NCI-H2196 treated with DMSO at 0.1 percent for 48 hours (cell line): ENCODE measurements around the gene NAA10.

Experiments used
- DNase-seq: peaks from one replicate; lab custom pipeline; 2025; ENCODE audit not compliant: unreplicated experiment; lab: John Stamatoyannopoulos, UW

The NAA10 gene

DNA sequence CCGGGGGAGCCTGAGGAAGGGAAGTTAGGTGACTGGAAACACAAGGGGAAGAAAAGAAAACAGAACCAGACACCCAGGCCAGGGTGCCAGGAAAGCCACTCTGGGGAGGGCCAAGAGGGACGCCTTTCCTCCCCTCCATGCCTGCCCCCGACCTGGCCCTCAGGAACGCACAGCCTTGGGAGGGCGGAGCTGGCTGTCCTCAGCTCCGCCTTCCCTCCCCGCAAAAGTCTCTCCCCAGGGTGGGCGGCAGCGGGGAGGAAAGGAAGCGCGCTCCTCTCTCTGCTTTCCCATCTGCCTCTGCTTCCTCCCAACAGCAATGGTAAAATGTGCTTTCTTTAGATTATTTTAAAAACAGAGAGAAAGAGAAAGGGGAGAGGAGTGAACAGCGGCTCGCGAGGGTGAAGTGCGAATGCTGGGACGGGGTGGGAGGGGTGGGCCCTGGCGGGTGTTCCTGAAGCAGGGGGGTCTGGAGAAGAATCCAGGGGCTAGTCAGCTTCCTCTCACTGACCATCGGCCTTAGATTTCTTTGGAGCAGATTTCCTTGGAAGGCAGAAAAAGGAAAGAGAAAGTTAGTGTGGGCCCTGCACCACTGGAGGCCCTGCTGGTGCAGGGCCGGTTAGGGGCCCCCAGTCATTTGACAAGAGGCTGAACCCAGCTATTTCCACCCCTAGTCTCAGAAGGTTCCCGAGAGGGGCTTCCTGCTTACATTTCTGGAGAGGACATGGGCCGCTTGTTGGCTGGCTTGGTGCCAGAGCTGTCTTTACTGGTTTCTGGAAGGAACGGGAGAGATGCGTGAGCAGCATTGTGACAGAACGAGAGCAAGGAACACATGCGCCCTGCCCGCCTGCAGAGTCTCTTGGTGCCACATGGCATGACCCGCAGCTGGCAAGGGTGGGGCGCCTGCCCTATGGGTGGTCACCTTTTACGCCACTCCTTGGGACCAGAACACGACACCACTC, 14.3 kb upstream of the NAA10 start:
- no peak for DNase-seq

DNA sequence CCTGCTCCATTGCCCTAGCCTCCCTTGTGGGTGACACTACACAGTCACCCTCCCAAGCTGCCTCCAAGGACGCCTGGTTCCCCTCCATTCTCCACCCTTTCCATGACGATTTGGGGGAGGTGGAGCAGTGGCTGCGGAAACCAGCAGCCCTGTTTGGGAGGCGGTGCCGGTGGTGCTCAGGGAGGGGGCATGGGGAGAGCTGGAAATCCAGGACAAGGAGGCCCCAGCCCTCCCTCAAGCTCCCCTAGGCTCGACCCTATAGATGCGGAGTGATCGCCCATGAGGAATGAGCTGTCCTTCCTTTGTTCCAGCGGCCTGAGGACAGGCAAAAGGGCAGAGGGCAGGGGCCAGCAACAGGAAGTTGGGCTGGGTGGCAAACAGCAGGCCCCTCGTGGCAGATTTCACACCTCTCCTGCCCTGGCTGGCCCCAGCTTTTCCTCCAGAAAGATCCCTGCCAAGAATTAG, 13.2 kb upstream of the NAA10 start:
- no peak for DNase-seq

DNA sequence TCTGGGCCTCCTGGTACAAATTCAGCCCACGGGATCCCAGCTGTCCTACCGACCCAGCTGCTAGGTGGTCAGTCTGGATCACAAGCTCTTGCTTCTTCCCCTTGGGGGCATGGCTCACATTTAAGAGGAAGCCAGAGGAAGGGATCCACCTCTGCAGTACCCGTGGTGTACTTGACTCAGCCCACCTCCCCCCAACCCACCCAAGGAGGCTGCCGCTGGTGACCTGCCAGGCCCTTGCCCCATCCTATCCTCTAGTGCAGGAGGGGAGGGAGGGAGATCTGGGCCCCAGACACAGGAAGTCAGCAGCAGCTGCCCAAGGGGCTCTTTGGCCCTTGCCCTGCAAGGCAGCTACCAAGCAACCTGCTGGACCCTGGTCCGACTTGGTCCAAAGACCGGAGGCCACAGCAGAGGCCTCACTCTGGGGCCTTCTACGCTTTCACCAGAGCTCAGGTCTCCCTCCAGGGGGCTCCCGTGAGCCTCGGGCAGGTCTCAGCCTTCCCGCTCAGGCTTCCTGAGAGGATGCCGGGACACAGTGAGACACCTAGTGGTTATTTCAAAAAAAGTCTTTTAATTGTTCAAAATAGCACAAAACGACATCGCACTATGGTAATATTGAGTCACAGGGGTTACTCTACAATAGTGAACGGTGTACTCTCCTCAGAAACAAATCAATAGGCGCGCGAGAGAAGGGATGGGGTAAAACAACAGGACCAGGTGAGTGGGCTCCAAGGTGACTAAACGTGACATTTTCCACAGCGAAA, 12.4 kb upstream of the NAA10 start:
- DNase-seq = peak; percentile 31

DNA sequence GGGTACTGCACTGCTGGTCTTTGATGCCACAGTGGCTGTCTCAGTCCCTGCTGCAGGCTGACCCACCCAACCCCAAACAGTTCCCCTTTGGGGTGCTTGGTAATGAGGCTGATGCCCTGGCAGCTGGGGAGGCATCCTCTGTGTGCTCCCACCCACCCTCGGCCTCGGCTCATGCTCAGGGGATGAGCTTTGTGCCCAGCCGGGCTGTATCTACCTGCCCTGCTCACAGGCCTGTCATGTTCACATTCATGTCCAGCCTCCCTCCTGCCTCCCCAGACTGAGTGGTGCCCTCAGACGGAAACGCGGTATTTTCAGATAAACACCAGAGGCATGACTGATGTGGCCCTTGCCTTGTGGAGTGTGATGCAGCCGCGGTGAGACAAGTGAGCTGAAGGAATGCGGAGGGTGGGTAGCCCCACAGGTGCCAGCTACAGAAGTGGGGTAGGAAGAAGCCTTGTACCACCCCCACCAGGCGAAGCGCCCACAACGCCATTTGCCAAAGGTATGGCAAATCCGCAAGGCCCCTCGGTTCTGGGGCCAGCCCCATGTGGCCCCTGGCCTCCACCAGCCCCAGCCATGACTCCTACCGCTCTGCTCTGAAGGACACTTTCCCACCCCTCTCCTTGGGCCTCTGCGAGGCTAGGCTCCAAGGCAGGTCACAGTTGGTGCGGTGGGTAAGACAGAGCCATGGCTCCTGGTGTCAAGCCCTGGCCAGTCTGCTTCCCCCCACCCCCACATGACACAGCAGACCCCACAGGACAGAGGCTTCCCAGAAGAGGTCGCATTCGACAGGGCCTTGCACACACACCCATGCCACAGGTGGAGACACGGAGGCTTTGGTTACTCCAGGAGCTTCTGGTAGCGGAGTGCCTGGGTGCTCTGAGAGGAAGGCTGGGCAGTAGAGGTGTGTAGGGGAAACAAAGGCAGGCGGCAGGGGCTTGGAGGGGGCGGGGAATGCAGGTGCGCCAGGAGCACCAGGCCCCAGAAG, 11.4 kb upstream of the NAA10 start:
- no peak for DNase-seq

DNA sequence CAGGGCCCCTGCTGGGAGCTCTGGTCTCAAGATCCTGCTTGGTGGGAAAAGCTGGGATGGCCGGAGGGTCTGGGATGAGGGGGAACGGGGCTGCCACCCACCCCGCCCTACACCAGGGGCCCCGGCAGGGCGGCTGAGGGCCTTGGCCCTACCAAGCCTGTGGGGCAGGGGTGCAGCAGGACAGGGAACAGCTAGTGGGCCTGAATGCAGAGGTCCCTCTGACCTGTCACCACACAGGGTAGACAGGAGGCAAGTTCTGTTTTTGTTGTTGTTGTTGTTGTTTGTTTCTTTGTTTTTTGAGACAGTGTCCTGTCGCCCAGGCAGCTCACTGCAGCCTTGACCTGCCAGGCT, 9.9 kb upstream of the NAA10 start:
- no peak for DNase-seq

DNA sequence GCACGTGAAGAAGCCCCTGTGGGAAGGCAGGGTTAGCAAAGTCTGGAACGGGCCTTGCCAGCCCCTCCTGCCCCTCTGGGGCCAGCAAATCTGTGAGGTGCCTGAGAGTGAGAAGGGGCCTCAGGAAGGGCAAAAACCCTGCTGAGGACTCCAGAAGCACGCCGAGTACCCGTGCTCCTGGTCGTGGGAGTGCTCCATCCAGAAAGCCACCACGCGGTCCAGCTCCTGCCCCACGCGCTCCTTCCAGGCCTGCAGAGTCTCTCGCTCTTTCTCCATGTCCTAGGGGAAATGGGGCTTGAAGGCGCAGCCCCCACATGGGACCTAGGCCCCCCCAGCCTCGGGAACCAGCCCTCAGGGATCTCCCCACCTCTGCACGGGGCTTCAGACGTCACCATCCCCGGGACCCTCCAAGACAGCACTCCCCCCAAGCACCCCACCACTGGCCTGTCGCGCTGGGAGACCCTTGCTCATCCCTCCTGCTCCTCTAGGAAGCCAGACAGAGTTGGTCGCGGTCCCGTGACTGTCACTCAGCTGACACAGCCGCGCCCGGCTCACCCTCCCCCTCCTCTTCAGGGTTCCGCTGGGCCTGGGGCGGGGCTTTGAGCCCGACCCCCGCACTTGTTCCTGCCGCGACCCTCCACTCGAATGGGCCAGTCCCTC, 9.4 kb upstream of the NAA10 start, which contains the start of gene RENBP:
Gene RENBP (minus strand): TSS at position 504 of the 660 bp plus-strand sequence. CDS start 33 bp downstream, at position 471.
- DNase-seq = no peak

DNA sequence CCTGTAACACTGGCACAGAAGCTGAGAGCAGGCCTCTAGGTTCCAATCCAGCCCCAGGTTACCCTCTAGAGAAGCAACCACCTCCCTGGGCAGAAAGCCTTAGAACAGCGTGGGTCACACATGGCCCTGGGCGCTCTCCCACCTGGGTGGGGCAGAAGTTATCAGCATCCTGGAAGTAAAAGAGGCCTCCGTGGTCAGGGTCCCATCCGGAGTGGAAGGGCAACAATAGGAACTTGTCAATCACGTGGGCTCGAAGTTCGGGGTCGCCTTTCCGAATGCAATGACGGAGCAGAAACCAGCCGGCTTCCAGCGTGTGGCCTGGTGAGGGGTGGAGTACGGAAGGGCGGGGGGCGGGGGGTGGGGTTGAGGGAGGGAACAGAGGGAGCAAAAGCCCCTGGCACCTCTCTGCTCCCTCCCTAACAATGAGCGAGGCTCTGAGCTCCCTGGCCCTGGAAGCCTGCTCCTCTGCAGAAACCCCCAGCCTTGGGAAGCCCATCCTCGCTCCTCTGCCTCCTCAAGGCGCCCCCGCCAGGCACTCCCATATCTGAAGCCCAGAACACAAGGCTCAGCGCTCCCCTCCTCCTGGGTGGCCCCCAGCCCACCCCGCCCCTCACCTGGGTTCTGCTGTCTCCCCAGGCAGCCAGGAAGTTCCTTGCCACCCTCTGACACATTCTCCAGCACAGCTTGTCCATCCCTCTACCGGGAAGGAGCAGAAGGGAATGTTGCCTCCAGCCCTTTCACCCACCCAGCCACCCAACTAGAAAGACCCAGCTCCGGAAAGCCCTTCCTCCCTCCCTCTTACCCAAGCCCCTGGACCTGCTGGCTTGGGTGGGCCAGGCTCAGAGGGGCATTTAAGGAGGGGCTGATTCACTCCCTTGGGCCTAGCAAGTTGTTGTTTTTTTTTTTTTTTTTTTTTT, 6.8 kb upstream of the NAA10 start:
- DNase-seq = no peak

DNA sequence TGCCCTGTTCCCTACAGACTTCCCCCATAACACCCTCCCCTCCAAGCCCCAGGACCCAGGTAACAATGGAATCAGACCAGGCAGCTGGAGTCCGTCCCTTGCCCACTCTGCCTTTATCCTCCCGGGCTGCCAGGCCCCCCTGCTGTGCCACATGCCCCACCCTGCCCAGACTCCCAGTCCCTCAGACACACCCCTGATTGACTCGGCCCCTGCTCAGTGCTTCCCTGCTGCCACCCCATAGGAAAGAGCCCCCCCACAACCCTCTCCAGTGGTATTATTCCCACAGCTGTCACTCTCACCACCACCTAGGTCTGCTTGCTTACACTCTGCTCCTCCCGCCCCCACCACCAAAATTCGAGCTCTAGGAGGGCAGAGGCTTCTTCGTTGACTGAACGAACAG, 4.7 kb upstream of the NAA10 start:
- DNase-seq = no peak

DNA sequence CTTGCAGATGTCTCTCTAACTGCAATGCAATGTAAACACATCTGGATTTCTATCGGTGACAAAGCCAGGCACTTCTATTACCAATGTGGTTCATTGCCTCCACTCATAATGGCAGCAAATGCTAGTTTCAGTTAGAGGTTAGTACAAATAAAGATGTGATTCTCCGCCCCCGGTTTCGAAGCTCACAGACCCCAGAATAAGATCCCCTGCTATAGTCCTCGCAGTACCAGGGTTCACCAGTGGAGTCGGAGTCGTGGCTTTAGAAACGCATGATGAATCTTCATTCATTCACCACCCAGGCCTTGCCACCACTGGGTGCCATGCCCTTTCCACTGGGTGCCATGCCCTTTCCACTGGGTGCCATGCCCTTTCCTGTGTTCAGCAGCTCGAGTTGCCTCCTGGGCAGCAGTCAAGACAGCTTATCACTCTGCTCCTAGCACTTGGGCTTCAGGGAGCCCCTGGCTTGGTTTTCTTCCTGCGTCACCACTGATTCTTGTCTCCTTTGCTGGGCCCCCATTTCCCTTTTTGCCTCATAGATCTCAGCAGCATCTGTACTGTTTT, 3.5 kb upstream of the NAA10 start:
- no peak for DNase-seq

DNA sequence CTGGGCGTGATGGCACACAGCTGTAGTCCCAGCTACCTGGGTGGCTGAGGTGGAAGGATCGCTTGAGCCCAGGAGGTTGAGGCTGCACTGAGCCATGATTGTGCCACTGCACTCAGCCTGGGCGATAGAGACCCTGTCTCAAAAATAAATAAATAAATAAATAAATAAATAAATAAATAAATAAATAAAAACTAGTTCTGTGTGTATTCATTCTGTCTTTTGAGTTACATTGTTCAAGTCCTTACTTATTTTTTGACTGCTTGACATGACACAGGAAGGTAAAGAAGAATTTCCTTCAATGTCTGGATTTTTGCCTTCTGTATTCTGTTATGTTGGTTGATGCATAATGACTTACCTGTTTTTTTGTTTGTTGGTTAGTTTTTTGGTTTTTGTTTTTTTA, 2.2 kb upstream of the NAA10 start:
- DNase-seq = no peak

DNA sequence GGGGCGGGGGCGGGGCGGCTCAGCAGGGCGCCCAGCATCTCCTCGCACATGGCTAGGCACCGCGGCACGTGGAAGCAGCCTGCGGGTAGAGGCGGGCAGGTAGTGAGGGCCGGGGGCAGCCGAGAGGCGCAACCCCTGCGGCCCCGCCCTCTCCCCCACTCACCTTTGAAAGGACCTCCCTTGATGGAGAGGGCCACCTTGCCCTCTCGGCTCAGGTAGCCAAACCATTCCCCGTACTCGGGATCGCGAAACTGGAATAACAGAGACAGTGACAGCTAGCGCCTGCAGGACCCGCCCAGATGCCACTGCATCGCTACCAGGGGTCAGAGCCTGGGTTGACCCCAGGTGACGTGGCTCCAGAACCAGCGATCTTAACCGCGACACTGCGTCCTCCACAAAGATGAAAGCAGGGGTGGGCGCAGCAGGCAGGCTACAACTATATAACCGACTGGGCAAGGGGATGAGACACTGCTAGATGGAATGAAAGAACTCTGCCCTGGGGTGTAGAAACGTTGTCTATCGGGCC, 552 bp upstream of the NAA10 start:
- DNase-seq = no peak

DNA sequence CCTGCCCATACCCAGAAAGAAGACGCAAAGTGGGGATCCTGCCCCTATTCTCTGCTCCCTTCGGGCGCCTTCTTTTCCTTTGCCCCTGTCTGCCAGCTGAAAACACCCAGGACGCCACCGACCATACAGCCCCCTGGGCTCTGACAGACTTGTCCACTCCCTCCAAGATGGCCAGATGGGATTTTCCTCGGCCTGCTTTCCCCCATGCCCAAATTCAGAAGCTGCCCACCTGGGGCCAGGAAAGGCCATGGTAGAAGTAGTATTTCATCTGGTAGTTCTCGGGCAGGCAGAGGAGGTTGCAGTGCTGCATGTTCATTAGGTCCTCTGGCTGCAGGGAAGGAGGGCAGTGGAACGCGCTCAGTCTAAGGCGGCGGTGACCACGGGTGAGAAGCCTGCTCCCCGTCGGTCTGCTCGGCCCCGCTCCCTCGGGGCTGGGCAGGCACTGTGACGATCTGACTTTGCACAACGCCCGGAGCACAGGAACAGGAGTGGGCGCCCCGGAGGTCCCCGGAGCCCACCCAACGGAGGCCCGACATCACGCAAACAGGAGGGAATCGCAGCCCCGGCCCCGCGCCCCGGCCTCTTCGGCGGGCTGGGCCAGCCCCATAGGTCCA, 582 bp downstream of the NAA10 start:
- DNase-seq = no peak

DNA sequence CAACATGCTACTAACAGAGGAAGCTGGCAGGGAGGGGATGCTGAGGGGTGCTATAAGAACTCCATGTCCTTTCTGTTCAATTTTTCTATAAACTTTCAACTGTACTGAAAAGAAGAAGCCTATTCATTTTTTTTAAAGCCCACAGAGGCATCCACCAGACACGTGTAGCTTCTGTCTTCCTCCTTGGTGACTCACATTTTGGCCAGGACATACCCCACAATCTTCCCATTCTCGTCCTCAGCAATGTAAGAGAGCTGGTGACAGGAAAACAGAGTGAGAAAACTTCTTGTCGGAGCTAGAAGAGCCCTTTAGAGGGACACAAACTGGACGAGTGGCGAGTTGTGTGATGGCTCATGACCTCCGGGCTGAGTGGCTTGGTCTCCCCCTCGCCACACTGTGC, 1.1 kb downstream of the NAA10 start:
- no peak for DNase-seq

DNA sequence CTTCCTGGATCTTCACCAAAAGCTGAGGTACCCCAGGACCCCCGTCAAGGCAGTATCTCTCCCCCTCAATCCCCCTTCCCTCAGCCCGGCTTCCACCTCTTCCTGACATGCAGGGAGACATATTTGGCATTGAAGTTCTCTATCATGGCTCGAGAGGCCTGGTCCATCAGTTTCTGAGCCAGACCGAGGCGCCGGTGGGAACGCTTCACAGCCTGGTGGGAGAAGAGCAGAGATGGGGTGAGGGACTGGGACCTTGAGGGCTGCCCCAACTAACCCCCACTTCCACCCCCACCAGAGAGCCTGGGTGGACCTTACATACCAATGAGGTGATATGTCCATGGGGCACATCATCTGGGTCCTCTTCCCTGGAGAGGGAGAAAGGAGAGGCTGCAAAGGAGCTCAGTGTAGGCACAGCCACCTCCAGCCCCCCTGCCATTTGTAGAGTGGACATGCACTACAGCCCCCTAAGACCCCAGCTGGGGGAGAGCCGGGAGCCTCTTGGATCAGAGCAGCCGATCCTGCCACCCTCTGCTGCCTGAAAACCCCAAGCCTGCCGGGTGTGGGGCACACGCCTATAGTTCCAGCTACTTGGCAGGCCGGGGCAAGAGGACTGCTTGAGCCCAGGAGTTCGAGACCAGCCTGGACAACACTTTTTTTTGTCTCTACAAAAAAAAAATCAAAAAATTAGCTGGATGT, 2.5 kb downstream of the NAA10 start:
- DNase-seq = no peak

DNA sequence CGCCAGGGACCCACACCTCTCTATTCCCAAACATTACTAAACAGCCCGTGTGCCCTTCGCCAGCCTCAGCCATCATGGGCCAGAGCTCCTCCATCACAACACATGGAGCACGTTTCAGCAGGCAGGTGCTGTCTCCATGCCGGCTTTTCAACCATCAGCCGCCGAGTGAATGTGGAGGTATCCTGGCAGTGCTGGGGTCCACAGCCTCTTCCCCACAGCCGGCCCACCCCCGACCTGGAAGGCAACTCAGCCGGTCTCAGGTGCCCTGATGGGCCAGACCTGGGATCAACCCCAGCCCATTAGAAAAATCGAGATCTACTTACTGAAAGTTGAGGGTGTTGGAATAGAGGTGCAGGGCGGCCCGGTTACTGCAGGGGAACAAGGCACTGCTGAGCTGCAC, 3.1 kb downstream of the NAA10 start:
- DNase-seq = no peak

DNA sequence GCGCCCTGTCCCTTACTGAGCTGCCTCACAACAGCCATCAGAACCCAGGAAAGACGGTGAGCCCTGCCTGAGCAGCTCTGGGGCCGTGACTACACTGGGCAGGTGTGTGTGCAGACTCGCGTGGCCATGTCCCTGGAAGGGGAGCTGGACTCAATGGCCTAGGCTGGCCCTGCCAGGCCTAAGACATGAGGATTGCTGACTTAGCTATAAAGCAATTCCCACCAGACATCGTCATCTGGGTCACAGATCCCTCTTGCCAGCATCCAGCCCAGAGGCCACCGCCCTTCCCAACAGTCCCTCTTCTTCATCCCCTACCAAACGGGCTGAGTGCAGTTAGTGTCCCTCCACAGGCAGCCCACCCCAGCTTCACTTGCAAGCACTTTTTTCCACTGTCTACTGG, 3.7 kb downstream of the NAA10 start:
- no peak for DNase-seq

DNA sequence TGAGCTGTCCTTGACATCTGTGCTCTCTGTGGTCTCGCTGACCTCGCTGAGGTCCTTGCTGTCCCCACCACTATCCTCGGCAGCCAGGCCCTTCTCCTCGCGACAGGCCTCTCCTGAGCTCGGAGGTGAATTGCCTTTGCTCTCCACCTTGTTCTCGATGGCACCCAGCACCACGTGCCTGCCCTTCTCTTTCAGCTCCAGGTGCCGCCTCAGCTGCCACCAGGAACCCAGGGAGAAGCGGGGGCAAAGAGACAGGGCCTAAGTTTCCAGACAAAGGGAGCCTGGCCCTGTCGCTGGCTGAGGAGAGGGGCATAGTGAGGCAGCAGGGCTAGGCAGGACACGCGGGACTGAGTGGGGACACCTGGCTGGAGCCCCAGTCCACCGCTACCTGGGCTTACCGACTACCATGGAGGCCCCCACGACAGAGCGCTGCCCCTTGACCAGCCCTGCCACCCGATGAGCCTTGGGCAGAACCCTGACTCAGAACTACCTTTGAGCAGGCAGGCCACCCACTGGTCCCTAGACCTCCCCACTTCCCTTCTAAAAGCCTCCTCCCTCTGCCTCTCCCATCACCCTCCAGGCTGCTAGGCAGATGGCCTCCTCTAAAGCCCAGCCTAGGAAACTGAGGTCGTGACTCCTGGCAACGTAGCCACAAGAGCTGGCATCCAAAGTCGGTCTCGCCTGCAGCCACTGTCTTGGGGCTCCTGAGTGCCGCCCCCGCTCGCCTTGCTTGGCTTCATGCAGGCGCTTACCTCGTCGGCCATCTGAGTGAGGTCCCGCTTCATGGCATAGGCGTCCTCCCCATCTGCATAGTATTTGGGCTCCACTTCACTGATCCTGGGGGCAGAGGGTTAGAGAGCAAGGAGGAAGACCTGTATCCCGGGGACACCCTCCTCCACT, 4.6 kb downstream of the NAA10 start:
- DNase-seq = no peak
